Hepatocyte (in vitro differentiated cells): ENCODE measurements around the gene ETS2.

Experiments
- EZH2 ChIP-seq: fragments of 200-600 bp; sonication (generic); IDR thresholded peaks from 2 replicates; pipeline ENCODE4 v1.6.1; 2016; ENCODE audit warnings: antibody characterized with exemption, mild to moderate bottlenecking, borderline replicate concordance
- EZH2phosphoT487 ChIP-seq: fragments of 200-600 bp; sonication (generic); IDR thresholded peaks from one replicate; pipeline ENCODE4 v1.6.1; 2018; ENCODE audit warnings: antibody characterized with exemption, mild to moderate bottlenecking, low read depth, moderate library complexity; ENCODE audit not compliant: unreplicated experiment, severe bottlenecking
- TF ChIP-seq, protein P1 (sequence below): fragments of 200-600 bp; sonication (generic); IDR thresholded peaks from 2 replicates; pipeline ENCODE4 v1.5.1; 2016; ENCODE audit warnings: antibody characterized with exemption, mild to moderate bottlenecking; ENCODE audit not compliant: poor library complexity

DNA sequence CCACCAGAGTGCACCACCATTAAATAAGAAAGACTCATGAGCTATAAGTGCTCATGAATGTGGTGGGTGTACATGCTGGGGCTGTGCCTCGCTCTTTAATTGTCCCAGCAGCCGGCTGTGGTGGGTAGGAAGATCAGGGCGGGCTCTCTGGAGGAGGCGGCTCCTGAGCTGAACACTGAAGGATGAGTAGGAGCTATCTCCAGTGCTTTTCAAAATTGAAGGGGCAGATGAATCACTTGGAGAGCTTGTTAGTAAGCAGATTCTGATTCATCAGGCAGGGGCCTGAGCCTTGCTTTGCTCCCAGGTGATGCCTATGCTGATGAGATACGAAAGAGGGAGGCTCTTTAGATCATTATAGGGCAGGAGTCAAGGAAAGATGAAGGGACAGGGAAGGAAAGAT is 54.1 kb downstream of the ETS2 start:
- TF ChIP-seq, protein P1, sequence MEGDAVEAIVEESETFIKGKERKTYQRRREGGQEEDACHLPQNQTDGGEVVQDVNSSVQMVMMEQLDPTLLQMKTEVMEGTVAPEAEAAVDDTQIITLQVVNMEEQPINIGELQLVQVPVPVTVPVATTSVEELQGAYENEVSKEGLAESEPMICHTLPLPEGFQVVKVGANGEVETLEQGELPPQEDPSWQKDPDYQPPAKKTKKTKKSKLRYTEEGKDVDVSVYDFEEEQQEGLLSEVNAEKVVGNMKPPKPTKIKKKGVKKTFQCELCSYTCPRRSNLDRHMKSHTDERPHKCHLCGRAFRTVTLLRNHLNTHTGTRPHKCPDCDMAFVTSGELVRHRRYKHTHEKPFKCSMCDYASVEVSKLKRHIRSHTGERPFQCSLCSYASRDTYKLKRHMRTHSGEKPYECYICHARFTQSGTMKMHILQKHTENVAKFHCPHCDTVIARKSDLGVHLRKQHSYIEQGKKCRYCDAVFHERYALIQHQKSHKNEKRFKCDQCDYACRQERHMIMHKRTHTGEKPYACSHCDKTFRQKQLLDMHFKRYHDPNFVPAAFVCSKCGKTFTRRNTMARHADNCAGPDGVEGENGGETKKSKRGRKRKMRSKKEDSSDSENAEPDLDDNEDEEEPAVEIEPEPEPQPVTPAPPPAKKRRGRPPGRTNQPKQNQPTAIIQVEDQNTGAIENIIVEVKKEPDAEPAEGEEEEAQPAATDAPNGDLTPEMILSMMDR = no peak
- TF ChIP-seq EZH2phosphoT487 (no peak), EZH2 (no peak)
